GM10847 (cell line): ENCODE data around the gene SIN3B.

Source experiments
- POLR2A ChIP-seq: IDR thresholded peaks from 2 replicates; pipeline ENCODE4 v1.6.1; 2011; ENCODE audit not compliant: insufficient read length; ENCODE audit errors: extremely low read depth

SIN3B gene

GRCh38 chr19:16814526-16815100, 14.6 kb upstream of the SIN3B start:
- TF ChIP-seq POLR2A: no peak

- no peak for TF ChIP-seq POLR2A
Measured at GRCh38 chr19:16820056-16820455, 9.1 kb upstream of the SIN3B start.

GRCh38 chr19:16821081-16821480, 8.1 kb upstream of the SIN3B start:
- no peak for TF ChIP-seq POLR2A

- no peak for TF ChIP-seq POLR2A
Measured at GRCh38 chr19:16822648-16823047, 6.5 kb upstream of the SIN3B start.

GRCh38 chr19:16824658-16825311, 4.4 kb upstream of the SIN3B start:
- no peak for TF ChIP-seq POLR2A

GRCh38 chr19:16825312-16826052, 3.7 kb upstream of the SIN3B start:
- no peak for TF ChIP-seq POLR2A

GRCh38 chr19:16829822-16830289, 658 bp downstream of the SIN3B start:
- TF ChIP-seq POLR2A: no peak

GRCh38 chr19:16830679-16831078, 1.5 kb downstream of the SIN3B start:
- TF ChIP-seq POLR2A: no peak

GRCh38 chr19:16831531-16831930, 2.3 kb downstream of the SIN3B start:
- no peak for TF ChIP-seq POLR2A

GRCh38 chr19:16834747-16835146, 5.5 kb downstream of the SIN3B start:
- TF ChIP-seq POLR2A: no peak

- no peak for TF ChIP-seq POLR2A
Measured at GRCh38 chr19:16836115-16837034, 7.2 kb downstream of the SIN3B start.

GRCh38 chr19:16837035-16837362, 7.8 kb downstream of the SIN3B start:
- no peak for TF ChIP-seq POLR2A

GRCh38 chr19:16841391-16841926, 12.3 kb downstream of the SIN3B start:
- TF ChIP-seq POLR2A: no peak

GRCh38 chr19:16846901-16847300, 17.7 kb downstream of the SIN3B start:
- TF ChIP-seq POLR2A: no peak

GRCh38 chr19:16847430-16847829, 18.2 kb downstream of the SIN3B start:
- TF ChIP-seq POLR2A: no peak
